ENCODE measurements around the gene DHRSX.
"Not testable (repeated sequence)": the region's sequence is repeated elsewhere in the genome, so short reads cannot be mapped to it uniquely, and the experiment has no call there.

DNA sequence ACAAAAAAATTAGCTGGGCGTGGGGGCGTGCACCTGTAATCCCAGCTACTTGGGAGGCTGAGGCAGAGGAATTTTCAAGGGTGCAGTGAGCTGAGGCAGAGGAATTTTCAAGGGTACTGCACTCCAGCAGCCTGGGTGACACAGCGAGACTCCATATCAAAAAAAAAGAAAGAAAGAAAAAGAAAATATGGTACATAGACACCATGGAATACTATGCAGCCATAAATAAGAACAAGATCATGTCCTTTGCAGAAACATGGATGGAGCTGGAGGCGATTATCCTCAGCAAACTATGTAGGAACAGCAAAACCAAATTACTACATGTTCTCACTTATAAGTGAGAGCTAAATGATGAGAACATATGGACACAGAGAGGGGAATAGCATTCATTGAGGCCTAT, 141.3 kb downstream of the DHRSX start:
- TF ChIP-seq, protein P1, sequence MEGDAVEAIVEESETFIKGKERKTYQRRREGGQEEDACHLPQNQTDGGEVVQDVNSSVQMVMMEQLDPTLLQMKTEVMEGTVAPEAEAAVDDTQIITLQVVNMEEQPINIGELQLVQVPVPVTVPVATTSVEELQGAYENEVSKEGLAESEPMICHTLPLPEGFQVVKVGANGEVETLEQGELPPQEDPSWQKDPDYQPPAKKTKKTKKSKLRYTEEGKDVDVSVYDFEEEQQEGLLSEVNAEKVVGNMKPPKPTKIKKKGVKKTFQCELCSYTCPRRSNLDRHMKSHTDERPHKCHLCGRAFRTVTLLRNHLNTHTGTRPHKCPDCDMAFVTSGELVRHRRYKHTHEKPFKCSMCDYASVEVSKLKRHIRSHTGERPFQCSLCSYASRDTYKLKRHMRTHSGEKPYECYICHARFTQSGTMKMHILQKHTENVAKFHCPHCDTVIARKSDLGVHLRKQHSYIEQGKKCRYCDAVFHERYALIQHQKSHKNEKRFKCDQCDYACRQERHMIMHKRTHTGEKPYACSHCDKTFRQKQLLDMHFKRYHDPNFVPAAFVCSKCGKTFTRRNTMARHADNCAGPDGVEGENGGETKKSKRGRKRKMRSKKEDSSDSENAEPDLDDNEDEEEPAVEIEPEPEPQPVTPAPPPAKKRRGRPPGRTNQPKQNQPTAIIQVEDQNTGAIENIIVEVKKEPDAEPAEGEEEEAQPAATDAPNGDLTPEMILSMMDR (IDR thresholded peaks at IDR 0.05), result not testable (repeated sequence)
- not testable (repeated sequence) for TF ChIP-seq POLR2A (IDR thresholded peaks at IDR 0.05)

Measured in adrenal gland (tissue), 5 donors.